Stimulated activated CD4-positive, alpha-beta T cell treated with anti-CD3 and anti-CD28 coated beads, Interleukin-2, amount 100 ng/mL, for 48 hours (primary cell): ENCODE measurements around the gene RUNX2.

Source experiments
- DNase-seq, 2 donors: peaks; one replicate each; pipeline ENCODE4 v3.0.0-alpha.2; 2020

RUNX2 gene

GRCh38 chr6:45491048-45491735 is 163.1 kb downstream of the RUNX2 start:
- no peak for DNase-seq

DNA sequence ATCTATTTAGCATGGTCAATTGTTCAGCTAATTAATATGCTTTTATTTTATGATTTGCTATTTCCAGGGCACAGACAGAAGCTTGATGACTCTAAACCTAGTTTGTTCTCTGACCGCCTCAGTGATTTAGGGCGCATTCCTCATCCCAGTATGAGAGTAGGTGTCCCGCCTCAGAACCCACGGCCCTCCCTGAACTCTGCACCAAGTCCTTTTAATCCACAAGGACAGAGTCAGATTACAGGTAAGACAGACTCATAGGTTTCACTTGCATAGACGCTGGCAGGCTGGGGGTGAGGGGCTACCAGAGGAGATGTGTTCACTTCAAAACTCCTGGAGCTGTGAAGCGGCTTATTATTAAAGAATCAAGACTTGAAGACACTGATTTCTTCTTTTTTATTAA is 163.7 kb downstream of the RUNX2 start:
- no peak for DNase-seq

- DNase-seq, result no peak
Measured at GRCh38 chr6:45493761-45494160, 165.6 kb downstream of the RUNX2 start.

DNA sequence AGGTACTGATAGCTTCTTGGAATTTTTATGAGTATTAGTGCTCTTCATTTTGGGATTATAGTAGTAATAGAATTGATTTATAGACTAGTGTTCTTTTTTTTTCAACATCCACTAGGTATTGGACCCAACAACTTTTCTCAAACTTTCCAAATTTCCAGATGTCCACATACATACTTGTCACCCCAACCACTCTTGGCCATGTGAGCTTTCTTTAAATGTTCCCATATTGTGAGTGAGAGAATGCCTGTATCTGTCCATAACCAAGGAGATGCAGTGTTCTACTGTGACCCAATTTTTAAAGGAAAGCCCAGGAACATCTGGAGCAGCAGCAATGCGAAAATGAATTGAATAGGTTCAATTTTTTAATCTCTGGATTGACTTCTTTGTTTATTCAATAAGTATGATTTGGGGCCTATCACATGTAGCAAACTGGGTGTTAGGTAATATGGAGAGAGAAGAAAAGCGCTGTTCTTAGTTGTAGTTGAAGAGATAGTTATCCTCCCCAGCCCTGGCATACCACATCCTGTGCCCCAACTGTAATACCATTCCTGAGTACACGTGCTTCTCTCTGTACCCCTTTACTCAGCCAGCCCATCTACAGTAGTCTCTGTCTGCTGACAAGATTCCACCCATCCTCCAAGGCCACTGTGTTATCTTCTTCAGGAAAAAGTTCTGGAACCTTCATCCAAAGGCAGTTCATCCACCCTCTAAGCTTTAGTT is 166.4 kb downstream of the RUNX2 start:
- no peak for DNase-seq

DNA sequence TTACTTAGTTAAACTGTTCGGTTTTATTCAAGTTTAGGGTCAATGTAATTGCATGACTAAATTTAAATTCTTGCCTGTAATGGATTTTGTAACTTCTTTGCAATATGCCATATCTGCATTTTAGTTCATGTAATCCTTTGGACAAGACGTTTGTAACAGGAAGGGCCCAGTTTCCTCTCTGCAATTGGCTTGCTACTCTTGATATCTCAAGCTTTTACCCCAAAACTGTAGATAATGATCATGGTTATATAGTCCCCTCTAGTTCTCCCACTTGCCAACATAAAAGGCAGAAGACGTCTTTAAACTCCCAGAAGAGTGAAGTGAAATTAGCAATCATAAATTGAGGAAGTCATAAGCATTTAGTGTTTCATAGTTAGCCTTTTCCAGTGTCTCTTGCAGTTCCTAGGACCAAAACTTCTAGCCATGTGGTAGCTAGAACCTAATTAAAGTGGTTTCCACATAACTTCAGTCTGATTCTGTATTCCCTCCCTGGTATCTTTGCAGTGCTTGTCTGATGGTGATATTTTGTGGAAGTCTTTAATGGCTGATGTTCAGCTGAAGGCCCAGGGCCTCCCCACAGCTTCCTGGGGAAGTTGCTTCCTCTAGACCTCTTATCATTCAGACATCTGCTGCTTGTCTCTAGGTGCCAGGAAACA is 167.4 kb downstream of the RUNX2 start:
- DNase-seq, result no peak

DNA sequence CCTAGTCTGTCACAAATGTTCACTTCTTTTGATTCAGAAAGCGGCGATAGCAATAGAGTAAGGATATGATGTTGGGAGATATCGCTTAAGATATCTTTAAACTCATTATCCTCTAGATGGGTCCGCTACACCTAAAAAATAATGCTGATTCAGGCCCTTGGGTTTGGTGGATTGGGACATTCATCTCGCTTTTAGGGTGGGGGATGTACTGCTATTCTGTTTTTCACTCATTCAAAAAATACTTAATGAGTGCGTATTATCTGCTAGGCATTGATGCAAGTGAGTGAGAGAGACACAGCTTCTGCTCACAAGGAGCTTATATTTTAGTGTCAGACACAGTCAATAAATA is 167.9 kb downstream of the RUNX2 start:
- DNase-seq, result no peak

DNA sequence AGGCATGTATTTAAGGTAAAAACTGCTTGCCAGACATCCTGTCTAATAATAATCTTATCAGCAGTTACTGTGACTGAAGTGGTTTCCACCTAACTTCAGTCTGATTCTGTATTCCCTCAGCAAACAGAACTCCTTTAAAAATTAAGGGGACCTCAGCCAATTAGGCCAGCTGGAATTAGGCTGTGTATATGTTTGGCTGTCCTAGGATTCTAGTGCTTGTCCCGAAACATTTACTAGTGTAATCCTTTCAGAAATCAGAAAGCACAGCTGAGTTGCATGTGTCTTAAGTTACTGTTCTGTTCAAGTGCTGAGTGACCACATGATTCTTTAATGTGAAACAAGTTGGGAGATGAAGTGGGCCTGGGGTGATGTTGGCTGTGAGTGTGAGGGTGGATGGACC is 170.5 kb downstream of the RUNX2 start:
- DNase-seq, result no peak

- DNase-seq, result no peak
Measured at GRCh38 chr6:45500924-45501816, 173.0 kb downstream of the RUNX2 start.

- DNase-seq, result no peak
Measured at GRCh38 chr6:45502456-45502855, 174.3 kb downstream of the RUNX2 start.

- no peak for DNase-seq
Measured at GRCh38 chr6:45504947-45505346, 176.8 kb downstream of the RUNX2 start.

DNA sequence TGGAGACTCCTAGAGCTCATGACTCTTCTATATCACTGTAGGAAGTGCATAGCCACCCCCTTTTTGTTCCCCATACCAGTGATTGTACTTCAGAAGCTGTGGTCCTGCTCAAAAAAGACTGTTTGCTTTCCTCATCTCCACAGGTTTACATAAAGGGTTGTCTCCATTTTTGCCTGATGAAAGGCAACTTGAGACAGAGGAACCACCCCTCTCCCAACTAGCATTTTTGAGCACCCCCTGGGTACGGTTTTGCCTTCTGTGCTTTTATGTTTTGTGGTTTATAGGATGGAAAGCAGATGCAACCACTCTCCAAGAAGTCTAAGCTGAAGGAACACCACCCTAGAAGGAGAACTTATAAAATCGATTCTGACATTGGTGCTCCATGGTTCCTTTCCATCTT is 177.3 kb downstream of the RUNX2 start:
- no peak for DNase-seq

DNA sequence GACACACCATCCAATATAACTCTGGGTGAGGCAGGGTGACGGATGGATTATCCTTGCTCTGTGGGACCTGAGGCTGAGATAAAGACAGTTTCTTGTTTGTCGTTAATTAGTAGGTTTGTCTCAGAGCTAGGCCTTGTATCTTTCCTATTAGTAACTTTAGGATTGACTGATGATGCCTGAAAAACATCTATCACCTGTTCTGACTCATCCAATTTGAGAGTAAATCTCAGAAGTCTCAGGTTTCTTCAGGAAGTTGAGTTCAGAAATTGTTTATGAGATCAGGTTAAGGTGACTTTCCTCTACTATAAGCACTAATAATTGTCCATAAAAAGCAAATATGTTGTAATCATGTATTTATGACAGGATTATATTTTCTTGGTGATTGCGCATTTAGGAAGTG is 179.1 kb downstream of the RUNX2 start:
- no peak for DNase-seq

DNA sequence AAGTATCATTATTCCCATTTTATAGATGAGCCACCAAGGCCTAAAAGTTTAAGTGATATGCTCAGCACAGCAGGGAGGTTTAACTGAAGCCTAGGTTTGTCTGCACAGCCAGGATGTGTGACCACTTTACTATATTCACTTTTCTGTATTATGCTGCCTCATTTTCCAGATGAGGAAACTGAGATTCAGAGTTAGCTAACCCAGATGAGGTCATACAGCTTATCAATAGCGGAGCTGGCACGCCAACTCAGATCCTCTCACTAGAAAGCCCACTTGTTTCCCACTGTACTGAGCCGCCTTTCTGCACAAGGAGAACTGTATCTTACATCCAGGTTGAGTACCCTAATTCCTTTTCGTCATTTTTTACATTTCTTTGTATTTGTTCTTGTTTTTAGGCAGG is 181.3 kb downstream of the RUNX2 start:
- no peak for DNase-seq

GRCh38 chr6:45512717-45513116 is 184.6 kb downstream of the RUNX2 start:
- no peak for DNase-seq

GRCh38 chr6:45513213-45513618 is 185.1 kb downstream of the RUNX2 start:
- DNase-seq, result no peak

GRCh38 chr6:45513843-45514242 is 185.7 kb downstream of the RUNX2 start:
- no peak for DNase-seq

- DNase-seq, result no peak
Measured at GRCh38 chr6:45514454-45515230, 186.5 kb downstream of the RUNX2 start.

- no peak for DNase-seq
Measured at GRCh38 chr6:45518013-45518720, 190.0 kb downstream of the RUNX2 start.

- DNase-seq, result no peak
Measured at GRCh38 chr6:45521226-45521625, 193.1 kb downstream of the RUNX2 start.

- DNase-seq, result no peak
Measured at GRCh38 chr6:45522486-45522885, 194.4 kb downstream of the RUNX2 start.

DNA sequence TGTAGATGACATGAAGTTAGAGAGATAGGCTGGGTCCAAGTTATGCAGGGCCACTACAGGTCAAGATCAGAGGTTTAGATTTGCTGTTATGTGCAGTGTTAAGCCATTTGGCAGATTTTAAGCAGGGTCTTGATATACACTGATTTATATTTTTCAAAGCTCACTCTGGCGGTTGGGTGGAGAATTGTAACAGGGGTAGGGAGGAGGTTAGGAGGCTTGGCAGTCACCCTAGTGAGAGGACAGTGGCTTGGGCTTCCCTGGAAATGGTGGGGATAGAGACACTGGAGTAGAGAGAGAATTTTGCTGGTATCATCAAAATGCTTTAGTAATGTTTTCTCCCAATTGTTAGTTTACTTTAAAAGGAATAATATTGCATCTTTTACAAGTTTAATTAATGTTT is 199.1 kb downstream of the RUNX2 start:
- no peak for DNase-seq
